K562 treated with DMSO at 1 percent for 12 hours (cell line): ENCODE data around the gene SHROOM1. TPM values are rescaled to one million over a fixed set of nuclear protein-coding genes. Genes with fewer than 3 reads are reported as not detected.

Experiments
- total RNA-seq: library from RNA; unstranded; fragments of 300-600 nt; gene quantifications from 2 replicates; pipeline ENCODE4 v1.2.3, GENCODE V29; 2022; ENCODE audit not compliant: insufficient read depth

Gene SHROOM1, protein sequence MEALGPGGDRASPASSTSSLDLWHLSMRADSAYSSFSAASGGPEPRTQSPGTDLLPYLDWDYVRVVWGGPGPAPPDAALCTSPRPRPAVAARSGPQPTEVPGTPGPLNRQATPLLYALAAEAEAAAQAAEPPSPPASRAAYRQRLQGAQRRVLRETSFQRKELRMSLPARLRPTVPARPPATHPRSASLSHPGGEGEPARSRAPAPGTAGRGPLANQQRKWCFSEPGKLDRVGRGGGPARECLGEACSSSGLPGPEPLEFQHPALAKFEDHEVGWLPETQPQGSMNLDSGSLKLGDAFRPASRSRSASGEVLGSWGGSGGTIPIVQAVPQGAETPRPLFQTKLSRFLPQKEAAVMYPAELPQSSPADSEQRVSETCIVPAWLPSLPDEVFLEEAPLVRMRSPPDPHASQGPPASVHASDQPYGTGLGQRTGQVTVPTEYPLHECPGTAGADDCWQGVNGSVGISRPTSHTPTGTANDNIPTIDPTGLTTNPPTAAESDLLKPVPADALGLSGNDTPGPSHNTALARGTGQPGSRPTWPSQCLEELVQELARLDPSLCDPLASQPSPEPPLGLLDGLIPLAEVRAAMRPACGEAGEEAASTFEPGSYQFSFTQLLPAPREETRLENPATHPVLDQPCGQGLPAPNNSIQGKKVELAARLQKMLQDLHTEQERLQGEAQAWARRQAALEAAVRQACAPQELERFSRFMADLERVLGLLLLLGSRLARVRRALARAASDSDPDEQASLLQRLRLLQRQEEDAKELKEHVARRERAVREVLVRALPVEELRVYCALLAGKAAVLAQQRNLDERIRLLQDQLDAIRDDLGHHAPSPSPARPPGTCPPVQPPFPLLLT
- 21.6 and 40.0 TPM in 2 replicates for total RNA-seq

DNA sequence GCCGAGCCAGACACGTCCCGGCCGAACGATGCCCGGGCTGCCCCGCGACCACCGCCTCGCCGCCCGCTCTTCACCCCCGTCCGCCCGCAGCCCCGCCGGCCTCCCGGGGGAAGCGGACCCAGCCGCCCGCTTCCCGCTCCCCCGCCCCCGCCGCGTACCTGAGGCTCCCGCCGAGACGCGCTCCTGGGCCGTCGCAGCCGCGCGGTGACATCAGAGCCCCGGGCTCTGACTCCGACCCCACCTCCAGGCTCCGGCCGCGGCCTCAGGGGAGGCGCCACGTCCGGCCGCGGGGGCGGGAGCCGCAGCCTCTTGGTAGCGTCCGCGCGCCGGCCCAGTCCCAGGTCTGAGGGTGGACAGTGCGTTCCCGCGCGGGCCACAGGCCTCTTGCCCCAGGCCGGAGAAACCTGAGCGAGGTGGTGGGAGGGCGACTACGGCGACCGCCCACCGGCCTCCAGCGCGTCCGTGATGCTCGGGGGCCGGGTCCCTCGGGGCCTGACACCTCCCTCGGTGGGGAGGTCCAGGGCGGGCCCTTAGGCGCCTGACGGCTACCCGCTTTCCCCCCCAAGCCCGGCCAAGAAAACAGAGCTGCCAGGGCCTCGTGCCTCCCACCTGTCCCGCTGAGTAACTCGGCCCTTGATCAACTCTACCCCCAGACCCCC, at the start of gene SHROOM1:
Gene SHROOM1 (minus strand): TSS at position 212 of the 659 bp plus-strand sequence. CDS start 4,507 bp downstream, outside the sequence.

DNA sequence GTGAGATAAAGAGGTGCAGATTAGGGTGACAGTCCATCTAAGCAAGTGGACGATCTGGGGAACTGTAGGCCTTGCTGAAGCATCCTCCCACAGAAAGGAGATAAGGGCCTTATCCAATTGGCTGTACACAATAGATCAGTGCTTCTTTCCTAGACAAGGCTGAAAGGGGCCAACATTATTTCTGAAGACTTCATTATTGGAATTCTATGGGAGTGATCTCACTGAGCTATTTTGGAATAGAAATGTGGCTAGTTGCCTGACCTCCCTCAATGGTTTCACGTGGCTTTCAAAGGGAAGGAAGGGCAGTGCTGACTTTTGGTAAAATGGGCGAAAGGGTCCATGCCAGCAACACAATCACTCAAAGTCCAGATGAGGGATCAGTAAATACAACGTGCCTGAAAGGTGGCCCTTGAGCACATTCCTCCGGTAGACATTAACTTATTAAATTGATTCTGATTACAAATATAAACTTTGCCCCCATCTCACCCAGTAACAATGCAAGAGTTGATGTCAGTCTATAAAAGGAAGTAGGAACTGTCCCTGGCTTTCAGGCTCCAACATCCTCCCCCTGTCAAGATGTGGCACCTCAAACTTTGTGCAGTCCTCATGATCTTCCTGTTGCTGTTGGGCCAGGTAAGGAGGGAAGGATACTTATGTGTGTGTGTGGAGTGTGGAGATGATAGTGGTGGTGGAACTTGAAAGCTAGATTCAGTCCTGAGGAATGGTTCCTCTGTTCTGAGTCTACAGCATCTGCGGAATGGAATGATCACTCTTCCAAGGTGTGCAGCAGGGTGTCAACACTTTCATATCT, 42.9 kb upstream of the SHROOM1 start, which contains the start of gene LEAP2:
Gene LEAP2 (plus strand): TSS at position 550 of the 811 bp plus-strand sequence. CDS start 27 bp downstream, at position 577.

DNA sequence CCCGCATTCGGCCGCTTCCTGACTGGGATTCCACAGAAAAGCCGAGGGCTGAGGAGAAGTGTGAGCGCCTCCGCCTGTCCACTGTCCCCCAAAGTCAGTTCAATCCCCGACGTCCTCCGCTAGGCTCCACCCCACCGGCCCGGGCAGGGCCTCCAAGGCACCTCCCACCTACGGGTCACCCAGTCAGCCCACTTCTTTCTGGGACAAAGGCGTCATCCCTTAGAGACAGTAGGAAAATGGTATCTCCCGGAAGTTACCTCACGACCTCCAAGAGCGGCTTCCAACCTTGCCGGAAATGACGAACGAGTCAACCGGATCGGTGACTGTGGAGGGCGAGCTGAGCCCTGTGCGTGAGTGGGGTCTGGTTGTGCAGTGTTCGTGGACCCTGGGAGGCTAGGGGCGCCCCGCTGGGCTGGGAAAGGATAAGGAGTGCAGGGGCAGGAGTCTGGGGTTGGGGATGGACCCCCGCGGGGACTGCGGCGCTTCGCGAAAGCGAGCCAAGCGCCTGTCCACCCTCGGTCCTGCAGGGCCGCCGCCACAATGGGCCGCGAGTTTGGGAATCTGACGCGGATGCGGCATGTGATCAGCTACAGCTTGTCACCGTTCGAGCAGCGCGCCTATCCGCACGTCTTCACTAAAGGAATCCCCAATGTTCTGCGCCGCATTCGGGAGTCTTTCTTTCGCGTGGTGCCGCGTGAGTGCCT, 36.0 kb upstream of the SHROOM1 start, which contains the start of the genes GDF9 and UQCRQ:
Gene GDF9 (minus strand): TSS at position 128 of the 704 bp plus-strand sequence. CDS start 1,936 bp downstream, outside the sequence.
Gene UQCRQ (plus strand): TSS at position 301 of the 704 bp plus-strand sequence. CDS start 240 bp downstream, at position 541.

DNA sequence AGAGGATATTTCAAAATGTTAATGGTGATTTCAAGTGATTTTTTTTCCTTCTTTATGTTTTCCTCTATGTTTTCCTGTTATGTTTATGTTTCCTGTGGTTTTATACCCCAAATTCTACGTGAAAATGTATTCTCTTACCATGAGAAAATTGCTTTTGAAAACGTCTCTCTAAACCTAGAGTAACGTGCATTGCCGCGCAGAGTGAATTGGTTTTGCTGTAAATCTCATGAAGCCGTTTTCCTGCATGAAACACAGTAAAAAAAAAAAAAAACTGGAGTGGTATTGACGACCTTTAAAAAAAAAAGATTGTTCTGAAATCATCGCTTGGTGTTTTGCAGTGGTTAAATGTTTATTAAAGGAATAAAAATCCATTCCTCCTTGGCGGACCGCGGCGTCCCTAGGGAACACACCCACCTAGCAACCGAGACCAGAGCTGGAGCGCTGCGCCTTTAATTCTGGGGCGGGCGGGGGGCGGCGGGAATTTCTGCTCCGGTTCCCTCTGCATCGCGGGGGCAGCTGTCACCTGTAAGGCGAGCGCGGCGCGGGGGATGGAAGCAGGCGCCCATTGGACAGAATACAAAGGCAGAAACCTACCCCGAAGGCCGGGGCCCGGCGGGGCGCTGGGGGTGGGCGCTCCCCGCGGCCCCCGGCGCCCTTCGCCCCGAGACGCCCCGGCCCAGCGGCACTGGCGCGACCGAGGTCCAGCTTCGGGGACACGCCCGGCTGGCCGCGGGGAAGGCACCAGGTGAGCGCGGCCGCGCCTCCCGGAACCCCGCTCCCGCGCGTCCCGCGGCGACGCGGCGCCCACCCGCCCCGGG, 17.5 kb downstream of the SHROOM1 start, which contains the start of gene SOWAHA:
Gene SOWAHA (plus strand): TSS at position 522 of the 818 bp plus-strand sequence. CDS start 320 bp downstream, outside the sequence.

DNA sequence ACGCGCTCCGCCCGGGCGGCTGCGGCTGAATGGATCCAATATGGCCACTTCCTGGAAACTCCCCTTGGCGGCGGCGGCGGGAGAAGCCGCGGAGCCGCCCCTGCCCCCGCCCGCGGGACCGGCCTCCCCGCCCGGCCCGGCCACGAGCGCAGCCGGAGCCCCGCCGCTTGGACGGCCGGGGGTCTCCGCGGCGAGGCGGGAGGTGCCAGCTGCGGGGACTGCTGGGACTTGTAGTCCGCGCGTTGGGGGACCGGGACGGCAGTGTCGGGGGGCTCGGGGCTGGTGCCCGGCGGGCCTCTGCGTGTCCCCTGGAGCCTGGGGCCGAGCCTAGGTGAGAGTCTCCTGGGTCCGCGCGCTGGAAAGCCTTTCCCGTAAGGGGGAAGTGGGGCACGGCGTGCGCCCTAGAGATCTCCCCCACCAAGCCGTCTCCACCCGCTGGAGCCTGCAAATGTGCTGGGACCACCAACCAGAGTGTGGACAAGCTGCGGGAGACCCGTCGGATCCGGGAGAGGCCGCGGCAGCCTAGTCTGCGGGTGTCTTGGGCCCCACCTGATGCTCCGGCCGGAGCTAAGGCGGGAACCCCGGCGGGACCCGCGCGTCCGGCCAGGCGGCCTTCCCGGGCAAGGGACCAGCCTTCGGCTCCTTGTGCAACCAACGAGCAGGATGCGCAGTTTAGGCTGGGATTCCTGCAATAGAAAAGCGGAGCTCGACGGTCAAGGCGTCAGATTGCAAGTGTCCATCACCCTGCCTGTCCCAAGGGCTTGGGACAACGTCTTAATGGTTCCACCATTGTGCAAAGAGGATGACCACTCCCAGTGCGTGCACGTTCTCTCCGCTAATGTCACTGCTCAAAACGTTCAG, 53.0 kb downstream of the SHROOM1 start, which contains the start of gene SEPTIN8:
Gene SEPTIN8 (minus strand): TSS at position 31 of the 861 bp plus-strand sequence. CDS start 102 bp downstream, outside the sequence.

Other genes with a start within 250 kb of the SHROOM1 start
- gene IL13, start 172.5 kb downstream of the SHROOM1 start, total RNA-seq: not detected in 2 replicates
- gene IL4, start 156.7 kb downstream of the SHROOM1 start, total RNA-seq: not detected in 2 replicates
- 3.6 and 5.4 TPM in 2 replicates for gene KIF3A, start 93.1 kb downstream of the SHROOM1 start, total RNA-seq
- gene CCNI2, start 83.2 kb downstream of the SHROOM1 start, total RNA-seq: 6.4 and 10.8 TPM in 2 replicates
- gene SEPTIN8, start 53.4 kb downstream of the SHROOM1 start, total RNA-seq: 32.5 and 94.8 TPM in 2 replicates
- gene SOWAHA, start 17.3 kb downstream of the SHROOM1 start, total RNA-seq: not detected in 2 replicates
- gene GDF9, start 35.8 kb upstream of the SHROOM1 start, total RNA-seq: not detected in 2 replicates
- 164 and 351 TPM in 2 replicates for gene UQCRQ, start 36.0 kb upstream of the SHROOM1 start, total RNA-seq
- 0.96 and 5.3 TPM in 2 replicates for gene LEAP2, start 43.0 kb upstream of the SHROOM1 start, total RNA-seq
- 2.5 and 27.3 TPM in 2 replicates for gene AFF4, start 133.0 kb upstream of the SHROOM1 start, total RNA-seq
- gene ZCCHC10, start 195.9 kb upstream of the SHROOM1 start, total RNA-seq: 45.8 and 46.9 TPM in 2 replicates
- gene HSPA4, start 221.4 kb upstream of the SHROOM1 start, total RNA-seq: 41.8 and 89.5 TPM in 2 replicates